B cell (primary cell): ENCODE measurements around the gene LSP1.

Experiments used
- CTCF ChIP-seq: fragments of 200-600 bp; IDR thresholded peaks from one replicate; pipeline ENCODE4 v1.8.0; 2022; ENCODE audit warnings: antibody characterized with exemption, mild to moderate bottlenecking
- EZH2 ChIP-seq: IDR thresholded peaks from 2 replicates; pipeline ENCODE4 v1.6.1; 2012; ENCODE audit warnings: borderline replicate concordance, low read depth, mild to moderate bottlenecking, moderate library complexity, low read length; ENCODE audit not compliant: insufficient read depth, poor library complexity, severe bottlenecking

DNA sequence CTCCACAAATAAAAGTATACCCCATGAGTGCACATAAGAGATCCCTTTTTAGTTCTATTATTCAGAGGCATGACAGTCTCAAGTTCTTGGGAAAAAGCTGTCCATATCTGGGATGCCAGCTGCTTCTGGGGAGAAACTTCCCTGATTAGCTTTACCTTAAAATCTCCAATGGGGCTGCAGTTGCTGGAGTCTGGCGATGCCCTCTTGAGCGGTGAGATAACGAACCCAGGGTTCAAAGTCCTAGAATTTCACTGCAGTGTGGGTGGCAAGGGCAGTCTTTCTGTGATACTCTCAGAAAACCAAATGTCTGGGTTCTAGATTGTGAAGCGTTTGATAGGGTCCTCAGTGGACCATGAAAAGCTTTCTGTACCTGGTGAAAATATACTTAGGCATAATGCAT lies 46.2 kb downstream of the LSP1 start:
- TF ChIP-seq CTCF: no peak
- TF ChIP-seq EZH2: no peak
